HL-60 (cell line): Measurements from ENCODE around the gene GPC5.

Source experiments
- CTCF ChIP-seq: IDR thresholded peaks from one replicate; pipeline ENCODE4 v1.5.1; 2011; ENCODE audit warnings: low read length, control low read depth, inconsistent platforms; ENCODE audit not compliant: insufficient read depth
- GABPA ChIP-seq: IDR thresholded peaks from 2 replicates; pipeline ENCODE4 v1.6.1; 2012; ENCODE audit warnings: low read depth
- POLR2AphosphoS5 ChIP-seq: IDR thresholded peaks from 2 replicates; pipeline ENCODE4 v1.6.1; 2012; ENCODE audit warnings: low read depth
- REST ChIP-seq: IDR thresholded peaks from 2 replicates; pipeline ENCODE4 v1.6.1; 2012; ENCODE audit warnings: low read depth; ENCODE audit not compliant: insufficient replicate concordance

GRCh38 chr13:91470681-91471080 is 72.3 kb downstream of the GPC5 start:
- no peak for TF ChIP-seq CTCF
- TF ChIP-seq REST = no peak
- TF ChIP-seq POLR2AphosphoS5 = no peak
- no peak for TF ChIP-seq GABPA
